Esophagus (tissue), 2 donors: ENCODE measurements around the gene FCHSD2. TPM values are rescaled to one million over a fixed set of nuclear protein-coding genes. Genes with fewer than 3 reads are reported as not detected.
"Not testable (repeated sequence)": the region's sequence is repeated elsewhere in the genome, so short reads cannot be mapped to it uniquely, and the experiment has no call there.

Experiments used
- H3K27ac ChIP-seq, 2 donors: one replicate each; pipeline ENCODE4 v1.5.1; 2013; ENCODE audit warnings: low read depth in 2 of 2, mild to moderate bottlenecking in 2 of 2, inconsistent platforms in 1 of 2, low read length in 1 of 2, moderate library complexity in 1 of 2
- H3K27me3 ChIP-seq, 2 donors: one replicate each; pipeline ENCODE4 v1.6.1; 2013; ENCODE audit warnings: low read length in 2 of 2, control low read depth in 1 of 2, mild to moderate bottlenecking in 1 of 2; ENCODE audit not compliant: insufficient read depth in 2 of 2, control insufficient read depth in 1 of 2
- H3K36me3 ChIP-seq, 2 donors: one replicate each; pipeline ENCODE4 v1.6.1; 2013; ENCODE audit warnings: low read length in 1 of 2; ENCODE audit not compliant: control insufficient read depth in 2 of 2, insufficient read depth in 2 of 2
- H3K4me1 ChIP-seq, 2 donors: one replicate each; pipeline ENCODE4 v1.6.1; 2013; ENCODE audit warnings: low read length in 1 of 2; ENCODE audit not compliant: control insufficient read depth in 2 of 2, insufficient read depth in 2 of 2
- H3K4me3 ChIP-seq, 2 donors: one replicate each; pipeline ENCODE4 v1.5.1; 2013; ENCODE audit warnings: low read length in 2 of 2, mild to moderate bottlenecking in 2 of 2, low read depth in 1 of 2, moderate library complexity in 1 of 2
- H3K9me3 ChIP-seq, 2 donors: one replicate each; pipeline ENCODE4 v1.6.1; 2013; ENCODE audit warnings: mild to moderate bottlenecking in 2 of 2, low read depth in 1 of 2, low read length in 1 of 2, moderate library complexity in 1 of 2; ENCODE audit not compliant: control insufficient read depth in 2 of 2, insufficient read depth in 1 of 2
- WGBS, 2 donors: extraction: QIAGEN DNeasy Blood & Tissue Kit; methylation state at CpG; one replicate each; pipeline ENCODE4 v1.1.7; 2013; 5-methylcytosine and 5-hydroxymethylcytosine counted together
- polyA plus RNA-seq, 2 donors: library from polyadenylated mRNA; stranded (reverse); fragments of 200-250 nt; gene quantifications; one replicate each; pipeline ENCODE4 v1.2.3, GENCODE V29; 2013
- donor health status: healthy with polysubstance abuse.
- donor health status: Bipolar disorder and iron deficiency.

FCHSD2 gene
- polyA plus RNA-seq, 2 donors: 3.7 to 4.7 TPM

- Histone ChIP-seq H3K9me3 (no peaks in the 10 kb centered on the region), H3K27ac (no peak overlapping the region), H3K4me1 (no peaks in the 10 kb centered on the region), H3K27me3 (no peaks in the 10 kb centered on the region), H3K36me3 (peaks cover 2 to 3% of the 10 kb centered on the region in 2 donors), H3K4me3 (no peak overlapping the region)
- 93 to 95% methylated on average over 10 of the region's 10 CpGs for WGBS, 2 donors
These were observed 12.9 kb downstream of the FCHSD2 start for GRCh38 chr11:73129198-73129597.

GRCh38 chr11:73126804-73127480 lies 15.2 kb downstream of the FCHSD2 start:
- H3K4me3 ChIP-seq: no peak overlapping the region
- 84% methylated on average over 6 of the region's 6 CpGs for WGBS, 2 donors
- H3K4me1 ChIP-seq: no peaks in the 10 kb centered on the region
- no peak overlapping the region for H3K27ac ChIP-seq
- peaks cover 2 to 3% of the 10 kb centered on the region in 2 donors for H3K36me3 ChIP-seq
- no peaks in the 10 kb centered on the region for H3K27me3 ChIP-seq
- no peaks in the 10 kb centered on the region for H3K9me3 ChIP-seq

- no peak overlapping the region for H3K4me3 ChIP-seq
- H3K9me3 ChIP-seq: no peaks in the 10 kb centered on the region
- H3K27me3 ChIP-seq: no peaks in the 10 kb centered on the region
These were observed 17.3 kb downstream of the FCHSD2 start for GRCh38 chr11:73124800-73125199.

DNA sequence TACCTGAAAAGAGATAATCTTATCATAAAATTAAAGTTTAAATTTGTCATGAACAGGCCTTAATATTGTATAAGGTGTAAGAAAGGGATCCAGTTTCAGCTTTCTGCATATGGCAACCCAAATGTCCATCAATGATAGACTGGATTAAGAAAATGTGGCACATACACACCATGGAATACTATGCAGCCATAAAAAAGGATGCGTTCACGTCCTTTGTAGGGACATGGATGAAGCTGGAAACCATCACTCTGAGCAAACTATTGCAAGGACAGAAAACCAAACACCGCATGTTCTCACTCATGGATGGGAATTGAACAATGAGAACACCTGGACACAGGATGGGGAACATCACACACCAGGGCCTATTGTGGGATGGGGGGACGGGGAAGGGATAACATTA lies 18.2 kb downstream of the FCHSD2 start:
- H3K36me3 ChIP-seq, H3K9me3 ChIP-seq, H3K4me3 ChIP-seq, H3K27ac ChIP-seq, H3K27me3 ChIP-seq, H3K4me1 ChIP-seq: not testable (repeated sequence)
- WGBS, 2 donors: 96 to 100% methylated on average over 4 of the region's 4 CpGs

More at GRCh38 chr11:73124800-73125199, 17.3 kb downstream of the FCHSD2 start:
- H3K27ac ChIP-seq: no peak overlapping the region
- H3K36me3 ChIP-seq: peaks cover 0 to 3% of the 10 kb centered on the region in 2 donors
- H3K4me1 ChIP-seq: no peaks in the 10 kb centered on the region

- Histone ChIP-seq H3K27ac (no peak overlapping the region), H3K4me3 (no peak overlapping the region), H3K36me3 (no peaks in the 10 kb centered on the region), H3K9me3 (no peaks in the 10 kb centered on the region), H3K27me3 (no peaks in the 10 kb centered on the region), H3K4me1 (no peaks in the 10 kb centered on the region)
These were observed 20.4 kb downstream of the FCHSD2 start for GRCh38 chr11:73121692-73122091.

GRCh38 chr11:73117071-73117470 lies 25.0 kb downstream of the FCHSD2 start:
- Histone ChIP-seq H3K9me3 (no peaks in the 10 kb centered on the region), H3K4me3 (no peak overlapping the region), H3K27ac (no peak overlapping the region), H3K27me3 (no peaks in the 10 kb centered on the region), H3K4me1 (no peaks in the 10 kb centered on the region), H3K36me3 (no peaks in the 10 kb centered on the region)
- 89 to 92% methylated on average over 2 of the region's 2 CpGs for WGBS, 2 donors

DNA sequence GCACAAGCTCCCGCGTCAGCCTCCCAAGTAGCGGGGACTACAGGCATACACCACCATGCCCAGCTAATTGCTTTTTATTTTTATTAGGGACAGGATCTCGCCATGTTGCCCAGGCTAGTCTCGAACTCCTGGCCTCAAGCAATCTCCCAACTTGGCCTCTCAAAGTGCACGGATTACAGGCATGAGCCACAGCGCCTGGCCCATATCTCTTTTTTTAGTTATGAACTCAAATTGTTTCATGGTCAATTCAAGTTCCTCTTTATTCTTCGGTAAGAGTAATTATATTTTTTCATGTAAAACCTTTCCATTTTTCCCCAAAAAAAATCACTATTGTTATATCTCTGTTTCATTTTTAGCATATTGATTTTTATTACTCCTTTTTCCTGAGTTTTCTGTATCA lies 25.5 kb downstream of the FCHSD2 start:
- H3K9me3 ChIP-seq: no peaks in the 10 kb centered on the region
- no peaks in the 10 kb centered on the region for H3K27me3 ChIP-seq
- H3K36me3 ChIP-seq: no peaks in the 10 kb centered on the region
- WGBS, 2 donors: 94 to 97% methylated on average over 8 of the region's 8 CpGs
- no peaks in the 10 kb centered on the region for H3K4me1 ChIP-seq
- no peak overlapping the region for H3K4me3 ChIP-seq
- H3K27ac ChIP-seq: no peak overlapping the region

DNA sequence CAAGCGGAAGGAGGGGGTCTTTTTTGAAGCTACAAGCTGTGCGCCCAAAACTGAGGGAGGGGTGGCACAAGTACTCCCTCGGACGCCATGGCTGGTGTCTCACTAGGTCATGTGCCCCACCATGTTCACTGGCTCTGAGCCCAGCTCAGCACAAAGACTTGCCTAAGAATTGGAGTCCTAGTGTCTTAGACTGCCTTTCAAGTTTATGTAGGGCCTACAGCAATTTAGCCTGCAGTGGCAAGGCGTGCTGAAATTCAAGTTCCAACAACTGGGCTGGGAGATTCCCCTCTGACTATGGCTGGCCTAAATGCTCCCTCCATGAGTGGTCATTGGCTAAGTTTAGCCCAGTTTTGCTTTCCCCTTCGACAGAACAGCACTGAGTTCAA lies 27.3 kb downstream of the FCHSD2 start:
- Histone ChIP-seq H3K9me3 (no peaks in the 10 kb centered on the region), H3K4me3 (no peak overlapping the region), H3K27ac (no peak overlapping the region), H3K27me3 (no peaks in the 10 kb centered on the region), H3K4me1 (no peaks in the 10 kb centered on the region), H3K36me3 (no peaks in the 10 kb centered on the region)
- WGBS, 2 donors: 89 to 95% methylated on average over 6 of the region's 6 CpGs

GRCh38 chr11:73114110-73114834 lies 27.8 kb downstream of the FCHSD2 start:
- H3K4me3 ChIP-seq: no peak overlapping the region
- WGBS, 2 donors: 91 to 93% methylated on average over 4 of the region's 4 CpGs
- H3K4me1 ChIP-seq: no peaks in the 10 kb centered on the region
- no peaks in the 10 kb centered on the region for H3K9me3 ChIP-seq
- no peaks in the 10 kb centered on the region for H3K36me3 ChIP-seq
- no peak overlapping the region for H3K27ac ChIP-seq
- H3K27me3 ChIP-seq: no peaks in the 10 kb centered on the region

GRCh38 chr11:73113426-73113825 lies 28.7 kb downstream of the FCHSD2 start:
- no peak overlapping the region for H3K4me3 ChIP-seq
- no peaks in the 10 kb centered on the region for H3K36me3 ChIP-seq
- H3K27me3 ChIP-seq: no peaks in the 10 kb centered on the region
- H3K27ac ChIP-seq: no peak overlapping the region
- H3K9me3 ChIP-seq: no peaks in the 10 kb centered on the region
- 80 to 87% methylated on average over 6 of the region's 6 CpGs for WGBS, 2 donors
- H3K4me1 ChIP-seq: no peaks in the 10 kb centered on the region
